ENCODE data around the gene PDLIM7. TPM values are rescaled to one million over a fixed set of nuclear protein-coding genes. Genes with fewer than 3 reads are reported as not detected.

Gene PDLIM7
- total and polyA plus RNA-seq, 10 of the 15 experiments (the other 5 are each of a cell fraction or from before 2014, with no cell fraction given): 0.82 to 36.6 (median 19.3) TPM

DNA sequence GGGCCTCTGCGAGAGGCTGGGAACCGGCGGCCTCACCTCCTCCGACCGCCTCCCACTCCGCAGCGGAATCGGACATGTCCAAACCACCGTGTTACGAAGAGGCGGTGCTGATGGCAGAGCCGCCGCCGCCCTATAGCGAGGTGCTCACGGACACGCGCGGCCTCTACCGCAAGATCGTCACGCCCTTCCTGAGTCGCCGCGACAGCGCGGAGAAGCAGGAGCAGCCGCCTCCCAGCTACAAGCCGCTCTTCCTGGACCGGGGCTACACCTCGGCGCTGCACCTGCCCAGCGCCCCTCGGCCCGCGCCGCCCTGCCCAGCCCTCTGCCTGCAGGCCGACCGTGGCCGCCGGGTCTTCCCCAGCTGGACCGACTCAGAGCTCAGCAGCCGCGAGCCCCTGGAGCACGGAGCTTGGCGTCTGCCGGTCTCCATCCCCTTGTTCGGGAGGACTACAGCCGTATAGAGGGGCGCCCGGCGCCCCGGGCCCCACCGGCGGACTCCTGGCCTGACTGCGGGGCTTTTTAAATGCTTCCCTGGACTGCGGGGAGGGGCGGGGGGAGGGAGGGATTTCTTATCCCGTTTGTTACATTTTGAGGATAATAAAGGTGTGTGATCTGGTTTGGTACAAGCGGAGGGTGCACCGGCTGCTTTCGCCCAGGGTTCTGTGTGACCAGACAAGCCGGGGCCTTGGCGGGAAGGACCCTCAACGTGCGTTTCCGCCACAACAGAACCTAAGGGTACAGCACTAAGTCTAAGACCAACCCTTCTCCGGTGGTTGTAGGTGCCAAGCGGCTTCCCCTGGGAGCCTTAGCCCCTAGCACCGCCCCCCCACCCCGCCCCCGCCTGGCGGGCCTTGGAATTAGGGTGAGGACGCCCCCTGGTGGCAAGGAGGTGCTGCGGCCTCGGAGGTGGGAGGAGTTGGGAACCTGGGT lies 41.5 kb downstream of the PDLIM7 start (continued):
- TF ChIP-seq E2F8 (IDR thresholded peaks at IDR 0.05; ENCODE audit: low read depth, partially characterized antibody) (no peak), SPI1 (IDR thresholded peaks at IDR 0.05; ENCODE audit: borderline replicate concordance, insufficient read depth, low read depth, low read length) (no peak), POLR2AphosphoS5 (IDR thresholded peaks at IDR 0.05; ENCODE audit: low read length) (no peak), BRCA1 (IDR thresholded peaks at IDR 0.05; ENCODE audit: low read depth, low read length) (no peak), NBN (IDR thresholded peaks at IDR 0.05) (no peak; the same call in 1 of the 2 replicates), EZH2 (IDR thresholded peaks at IDR 0.05; ENCODE audit: borderline replicate concordance, control insufficient read depth, low read depth, low read length) (no peak), HDAC2 (IDR thresholded peaks at IDR 0.05) (no peak)

Data from GM12878 (cell line).